HepG2 (cell line): ENCODE measurements around the gene ING5. TPM values are rescaled to one million over a fixed set of nuclear protein-coding genes. Genes with fewer than 3 reads are reported as not detected.

Experiments used
- ARID2 ChIP-seq: sonication (generic); formaldehyde crosslinking; IDR thresholded peaks from 2 replicates; pipeline ENCODE4 v1.8.1; 2022; ENCODE audit warnings: mild to moderate bottlenecking, missing genetic modification reagents, borderline replicate concordance
- BCL6 ChIP-seq: IDR thresholded peaks from 2 replicates; pipeline ENCODE4 v1.6.1; 2016; ENCODE audit warnings: missing genetic modification reagents, missing compliant biosample characterization
- BRCA1 ChIP-seq: sonication (generic); formaldehyde crosslinking; IDR thresholded peaks from 2 replicates; pipeline ENCODE4 v1.4.0; 2020; ENCODE audit warnings: missing genetic modification reagents
- FOXJ3 ChIP-seq: sonication (generic); formaldehyde crosslinking; IDR thresholded peaks from 2 replicates; pipeline ENCODE4 v1.4.0; 2020; ENCODE audit warnings: missing genetic modification reagents, mild to moderate bottlenecking, borderline replicate concordance
- HCFC1 ChIP-seq: fragments of 150-350 bp; IDR thresholded peaks from 2 replicates; pipeline ENCODE4 v1.6.1; 2014; ENCODE audit warnings: low read depth, low read length
- HDAC2 ChIP-seq: sonication (generic); formaldehyde crosslinking; IDR thresholded peaks from 2 replicates; pipeline ENCODE4 v1.4.0; 2020; ENCODE audit warnings: missing genetic modification reagents
- HNRNPL ChIP-seq: fragments of 200-400 bp; formaldehyde crosslinking; IDR thresholded peaks from 2 replicates; pipeline ENCODE4 v1.6.1; 2017; ENCODE audit warnings: mild to moderate bottlenecking, low read depth, low read length
- KLF13 ChIP-seq: sonication (generic); formaldehyde crosslinking; IDR thresholded peaks from 2 replicates; pipeline ENCODE4 v1.4.0; 2020; ENCODE audit warnings: mild to moderate bottlenecking, missing genetic modification reagents
- MAFF ChIP-seq: IDR thresholded peaks from 2 replicates; pipeline ENCODE4 v1.6.1; 2011; ENCODE audit warnings: low read depth, low read length, improper control_type of control experiment
- MBD4 ChIP-seq: IDR thresholded peaks from 2 replicates; pipeline ENCODE4 v1.6.1; 2012; ENCODE audit warnings: low read length, inconsistent platforms, borderline replicate concordance
- NFE2 ChIP-seq: sonication (generic); formaldehyde crosslinking; IDR thresholded peaks from 2 replicates; pipeline ENCODE4 v1.4.0; 2020; ENCODE audit warnings: missing genetic modification reagents
- NR2F1 ChIP-seq, 2 experiments: fragments of 450-650 bp in 1 of 2; formaldehyde crosslinking in 1 of 2; IDR thresholded peaks; 2 replicates each; pipeline versions ENCODE4 v1.5.0 to v1.6.1; 2016 to 2020; ENCODE audit warnings: mild to moderate bottlenecking in 1 of 2, missing compliant biosample characterization in 1 of 2, missing genetic modification reagents in 1 of 2, moderate library complexity in 1 of 2
- SOX6 ChIP-seq, 2 experiments: fragments of 450-650 bp in 1 of 2; sonication (generic) in 1 of 2; formaldehyde crosslinking in 1 of 2; IDR thresholded peaks; 2 replicates each; pipeline versions ENCODE4 v1.4.0 to v1.6.1; 2017 to 2020; ENCODE audit warnings: antibody characterized with exemption in 1 of 2, mild to moderate bottlenecking in 1 of 2, missing genetic modification reagents in 1 of 2
- SPEN ChIP-seq: sonication (generic); formaldehyde crosslinking; IDR thresholded peaks from 2 replicates; pipeline ENCODE4 v1.5.1; 2020; ENCODE audit warnings: low read depth, mild to moderate bottlenecking, missing genetic modification reagents
- TCF7 ChIP-seq: sonication (generic); IDR thresholded peaks from 2 replicates; pipeline ENCODE4 v1.6.1; 2016; ENCODE audit warnings: antibody characterized with exemption, low read depth
- ZBTB49 ChIP-seq: sonication (generic); formaldehyde crosslinking; IDR thresholded peaks from 2 replicates; pipeline ENCODE4 v1.4.0; 2020; ENCODE audit warnings: missing genetic modification reagents, borderline replicate concordance
- ZNF350 ChIP-seq: sonication (generic); formaldehyde crosslinking; IDR thresholded peaks from 2 replicates; pipeline ENCODE4 v1.4.0; 2020; ENCODE audit warnings: mild to moderate bottlenecking, low read depth, missing genetic modification reagents, borderline replicate concordance
- ZNF562 ChIP-seq: sonication (generic); formaldehyde crosslinking; IDR thresholded peaks from 2 replicates; pipeline ENCODE4 v1.8.0; 2022; ENCODE audit warnings: missing genetic modification reagents, borderline replicate concordance
- ZNF605 ChIP-seq: sonication (generic); formaldehyde crosslinking; IDR thresholded peaks from 2 replicates; pipeline ENCODE4 v1.8.0; 2022; ENCODE audit warnings: mild to moderate bottlenecking, missing genetic modification reagents
- ZNF607 ChIP-seq: sonication (generic); formaldehyde crosslinking; IDR thresholded peaks from 2 replicates; pipeline ENCODE4 v1.5.1; 2020; ENCODE audit warnings: missing genetic modification reagents, mild to moderate bottlenecking, borderline replicate concordance
- ZNF652 ChIP-seq: IDR thresholded peaks from 2 replicates; pipeline ENCODE4 v1.6.1; 2016; ENCODE audit warnings: low read depth, borderline replicate concordance
- ZNF704 ChIP-seq: sonication (generic); formaldehyde crosslinking; IDR thresholded peaks from 2 replicates; pipeline ENCODE4 v1.8.1; 2023; ENCODE audit warnings: mild to moderate bottlenecking, inconsistent platforms, moderate library complexity, missing genetic modification reagents, borderline replicate concordance
- ZNF724P ChIP-seq: sonication (generic); formaldehyde crosslinking; IDR thresholded peaks from 2 replicates; pipeline ENCODE4 v1.8.0; 2022; ENCODE audit warnings: missing genetic modification reagents, borderline replicate concordance
- ZNF768 ChIP-seq: sonication (generic); formaldehyde crosslinking; IDR thresholded peaks from 2 replicates; pipeline ENCODE4 v1.4.0; 2020; ENCODE audit warnings: missing genetic modification reagents
- ZNF879 ChIP-seq: sonication (generic); formaldehyde crosslinking; IDR thresholded peaks from 2 replicates; pipeline ENCODE4 v1.8.1; 2023; ENCODE audit warnings: missing genetic modification reagents
- polyA plus RNA-seq, 8 experiments: library from polyadenylated mRNA; depleted of rRNA in 3 of 8; stranded (reverse) in 7 of 8; unstranded in 1 of 8; fragments of >200 nt; fragmentation: Illumina TruSeq in 4 of 8; extraction: Trizol in 4 of 8; gene quantifications; 2 replicates each; pipeline versions ENCODE4 v1.2.1 to v1.2.3, GENCODE V29; 2011 to 2016; ENCODE audit warnings: low read depth in 4 of 8, missing spikeins in 1 of 8, mixed read lengths in 1 of 8; ENCODE audit not compliant: insufficient read depth in 1 of 8
- total RNA-seq, 5 experiments: library from RNA; depleted of rRNA; stranded (reverse); fragments of >200 nt; fragmentation: Illumina TruSeq; extraction: Trizol; gene quantifications; 2 replicates each; pipeline ENCODE4 v1.2.3, GENCODE V29; 2016; ENCODE audit warnings: low read depth in 1 of 5
- TF ChIP-seq, protein P1 (sequence below): sonication (generic); formaldehyde crosslinking; IDR thresholded peaks from 2 replicates; pipeline ENCODE4 v1.5.0; 2020; ENCODE audit warnings: missing genetic modification reagents

The ING5 gene
- total and polyA plus RNA-seq, 2 of the 13 experiments (the other 11 are each of a cell fraction or from before 2014, with no cell fraction given): 61.9 to 71.9 TPM

- no peak for TF ChIP-seq ZBTB49
- TF ChIP-seq ZNF350 (CRISPR knock-in tag): peak; percentile 88
- TF ChIP-seq ZNF704 (CRISPR knock-in tag): peak; percentile 98
- no peak for TF ChIP-seq ZNF652 (CRISPR knock-in tag)
- no peak for TF ChIP-seq FOXJ3 (CRISPR knock-in tag)
- TF ChIP-seq NR2F1 (CRISPR knock-in tag; IDR thresholded peaks at IDR 0.05): 0 out of 4 replicates have a peak, but pooled peaks have one; percentile 7 to 33
- peak; percentile 97 for TF ChIP-seq ZNF879 (CRISPR knock-in tag)
- no peak for TF ChIP-seq SOX6 (IDR thresholded peaks at IDR 0.05)
- peak; percentile 86 for TF ChIP-seq SOX6 (CRISPR knock-in tag; IDR thresholded peaks at IDR 0.05)
- TF ChIP-seq MBD4: no peak
- peak; percentile 75; the same call in 1 of the 2 replicates for TF ChIP-seq KLF13 (CRISPR knock-in tag)
- no peak for TF ChIP-seq MAFF
- no peak for TF ChIP-seq NFE2
- no peak; the same call in 1 of the 2 replicates for TF ChIP-seq ARID2 (CRISPR knock-in tag)
- peak; percentile 90; the same call in 1 of the 2 replicates for TF ChIP-seq ZNF607 (CRISPR knock-in tag)
- TF ChIP-seq SPEN: peak; percentile 76
- peak; percentile 55 for TF ChIP-seq BCL6 (CRISPR knock-in tag)
- peak; percentile 21; the same call in 1 of the 2 replicates for TF ChIP-seq HNRNPL
- TF ChIP-seq ZNF724P: peak; percentile 96
- no peak; the same call in 1 of the 2 replicates for TF ChIP-seq ZNF562 (CRISPR knock-in tag)
- TF ChIP-seq ZNF768 (CRISPR knock-in tag): peak; percentile 75; the same call in 1 of the 2 replicates
- TF ChIP-seq BRCA1 (CRISPR knock-in tag): 0 out of 2 replicates have a peak, but pooled peaks have one; percentile 13
- peak; percentile 67 for TF ChIP-seq HDAC2
- TF ChIP-seq HCFC1: no peak
- TF ChIP-seq TCF7: no peak
- TF ChIP-seq, protein P1, sequence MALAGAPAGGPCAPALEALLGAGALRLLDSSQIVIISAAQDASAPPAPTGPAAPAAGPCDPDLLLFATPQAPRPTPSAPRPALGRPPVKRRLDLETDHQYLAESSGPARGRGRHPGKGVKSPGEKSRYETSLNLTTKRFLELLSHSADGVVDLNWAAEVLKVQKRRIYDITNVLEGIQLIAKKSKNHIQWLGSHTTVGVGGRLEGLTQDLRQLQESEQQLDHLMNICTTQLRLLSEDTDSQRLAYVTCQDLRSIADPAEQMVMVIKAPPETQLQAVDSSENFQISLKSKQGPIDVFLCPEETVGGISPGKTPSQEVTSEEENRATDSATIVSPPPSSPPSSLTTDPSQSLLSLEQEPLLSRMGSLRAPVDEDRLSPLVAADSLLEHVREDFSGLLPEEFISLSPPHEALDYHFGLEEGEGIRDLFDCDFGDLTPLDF (CRISPR knock-in tag): no peak; the same call in 1 of the 2 replicates
- peak; percentile 68; the same call in 1 of the 2 replicates for TF ChIP-seq ZNF605 (CRISPR knock-in tag)
These were observed 69.6 kb downstream of the ING5 start (continued) for GRCh38 chr2:241771286-241772062.
